GM23248 (cell line): ENCODE measurements around the gene ST13. TPM values are rescaled to one million over a fixed set of nuclear protein-coding genes. Genes with fewer than 3 reads are reported as not detected.
"Not testable (repeated sequence)": the region's sequence is repeated elsewhere in the genome, so short reads cannot be mapped to it uniquely, and the experiment has no call there.

Experiments used
- DNase-seq: peaks from one replicate; pipeline ENCODE4 v3.0.0-alpha.2; 2015
- H2AFZ ChIP-seq: fragments of 200-600 bp; sonication (generic); 2 replicates; pipeline ENCODE4 v1.6.1; 2016; ENCODE audit warnings: antibody characterized with exemption
- H3F3A ChIP-seq: fragments of 200-600 bp; sonication (generic); 2 replicates; pipeline ENCODE4 v1.6.1; 2016; ENCODE audit warnings: mild to moderate bottlenecking, antibody characterized with exemption, mixed run types; ENCODE audit not compliant: insufficient read depth
- H3K27ac ChIP-seq: fragments of 200-600 bp; sonication (generic); 2 replicates; pipeline ENCODE4 v1.5.1; 2016; ENCODE audit warnings: mild to moderate bottlenecking
- H3K27me3 ChIP-seq: fragments of 200-600 bp; sonication (generic); replicated peaks from 2 replicates; pipeline ENCODE4 v1.6.1; 2016; ENCODE audit warnings: mild to moderate bottlenecking; ENCODE audit not compliant: insufficient read depth
- H3K36me3 ChIP-seq: fragments of 200-600 bp; sonication (generic); 2 replicates; pipeline ENCODE4 v1.6.1; 2016; ENCODE audit warnings: low read depth, mild to moderate bottlenecking
- H3K4me1 ChIP-seq: fragments of 200-600 bp; sonication (generic); 2 replicates; pipeline ENCODE4 v1.6.1; 2016; ENCODE audit warnings: mild to moderate bottlenecking; ENCODE audit not compliant: insufficient read depth
- H3K4me2 ChIP-seq: fragments of 200-600 bp; sonication (generic); one replicate; pipeline ENCODE4 v1.6.1; 2016; ENCODE audit warnings: mild to moderate bottlenecking; ENCODE audit not compliant: unreplicated experiment
- H3K4me3 ChIP-seq: fragments of 200-600 bp; sonication (generic); 2 replicates; pipeline ENCODE4 v1.5.1; 2016; ENCODE audit warnings: mild to moderate bottlenecking
- H3K79me2 ChIP-seq: fragments of 200-600 bp; sonication (generic); 2 replicates; pipeline ENCODE4 v1.6.1; 2016; ENCODE audit warnings: mild to moderate bottlenecking; ENCODE audit not compliant: insufficient read depth
- H3K9ac ChIP-seq: fragments of 200-600 bp; sonication (generic); 2 replicates; pipeline ENCODE4 v1.6.1; 2016; ENCODE audit warnings: mild to moderate bottlenecking
- H3K9me2 ChIP-seq: fragments of 200-600 bp; sonication (generic); 2 replicates; pipeline ENCODE4 v1.6.1; 2016; ENCODE audit warnings: mixed run types, mild to moderate bottlenecking, moderate library complexity; ENCODE audit not compliant: insufficient read depth
- H3K9me3 ChIP-seq: fragments of 200-600 bp; sonication (generic); one replicate; pipeline ENCODE4 v1.6.1; 2017; ENCODE audit warnings: low read depth
- H4K20me1 ChIP-seq: fragments of 200-600 bp; sonication (generic); 2 replicates; pipeline ENCODE4 v1.6.0; 2016; ENCODE audit not compliant: insufficient read depth
- EZH2 ChIP-seq: fragments of 200-600 bp; sonication (generic); IDR thresholded peaks from 2 replicates; pipeline ENCODE4 v1.6.1; 2018; ENCODE audit warnings: antibody characterized with exemption, mild to moderate bottlenecking; ENCODE audit not compliant: insufficient read depth, poor library complexity, severe bottlenecking
- EZH2phosphoT487 ChIP-seq: fragments of 200-600 bp; sonication (generic); IDR thresholded peaks from 2 replicates; pipeline ENCODE4 v1.6.1; 2018; ENCODE audit warnings: antibody characterized with exemption, moderate library complexity, mild to moderate bottlenecking, low read depth; ENCODE audit not compliant: insufficient read depth
- WGBS, 2 experiments: methylation state at CpG; one replicate each; pipeline ENCODE4 v1.1.6; 2015 to 2017; ENCODE audit warnings: low lambda C conversion rate in 2 of 2, low coverage in 1 of 2; ENCODE audit errors: missing lambda C conversion rate in 2 of 2; 5-methylcytosine and 5-hydroxymethylcytosine counted together
- in situ Hi-C: fragments of 300-500 bp; cut with MboI; formaldehyde crosslinking; loops from 2 replicates; pipeline ENCODE4 v1.15.0; 2020
- polyA plus RNA-seq: library from polyadenylated mRNA; unstranded; fragments of >200 nt; fragmentation: Nextera tagmentation; extraction: Ambion mirVana; gene quantifications from 2 replicates; pipeline ENCODE4 v1.2.1, GENCODE V29; 2016
- total RNA-seq: library from RNA; depleted of rRNA; stranded (reverse); fragments of >200 nt; shearing (Covaris generic); gene quantifications from 2 replicates; pipeline ENCODE4 v1.2.3, GENCODE V29; 2014

ST13 gene
- total and polyA plus RNA-seq, 2 experiments from 2014 or later = 141 to 161 TPM

GRCh38 chr22:40853961-40854360 lies 2.5 kb downstream of the ST13 start:
- Histone ChIP-seq H3K4me1 (peaks cover 38% of the 10 kb centered on the region), H3F3A (peaks cover 20% of the 10 kb centered on the region; the same call in 1 of the 2 replicates), H3K4me2 (peak overlapping the region; percentile 86), H3K9me2 (no peaks in the 10 kb centered on the region), H3K79me2 (peaks cover 95% of the 10 kb centered on the region), H3K9ac (peak overlapping the region; percentile 100), H4K20me1 (peaks cover 6% of the 10 kb centered on the region; the same call in 1 of the 2 replicates), H3K4me3 (peak overlapping the region; percentile 100), H2AFZ (no peak overlapping the region), H3K36me3 (peaks cover 8% of the 10 kb centered on the region; the same call in 1 of the 2 replicates), H3K27ac (peak overlapping the region; percentile 99), H3K27me3 (no peaks in the 10 kb centered on the region), H3K9me3 (no peaks in the 10 kb centered on the region)
- WGBS, 2 experiments = 28 to 29% methylated on average over 3 of the region's 3 CpGs
- in situ Hi-C loops = no loop called here
- TF ChIP-seq EZH2phosphoT487 (no peak), EZH2 (no peak)
- peak; percentile 48 for DNase-seq

GRCh38 chr22:40853333-40853732 lies 3.1 kb downstream of the ST13 start:
- Histone ChIP-seq H3K9ac (peak overlapping the region; percentile 100), H3K9me2 (no peaks in the 10 kb centered on the region), H3K79me2 (peaks cover 95% of the 10 kb centered on the region), H3K27me3 (no peaks in the 10 kb centered on the region), H4K20me1 (peaks cover 6% of the 10 kb centered on the region; the same call in 1 of the 2 replicates), H3K27ac (peak overlapping the region; percentile 99), H2AFZ (no peak overlapping the region), H3K4me3 (peak overlapping the region; percentile 100), H3K4me2 (peak overlapping the region; percentile 86), H3K36me3 (peaks cover 14% of the 10 kb centered on the region; the same call in 1 of the 2 replicates), H3K9me3 (no peaks in the 10 kb centered on the region), H3F3A (peaks cover 20% of the 10 kb centered on the region; the same call in 1 of the 2 replicates), H3K4me1 (peaks cover 33% of the 10 kb centered on the region)
- WGBS, 2 experiments = 66 to 71% methylated on average over 1 of the region's 1 CpG
- in situ Hi-C loops = no loop called here
- DNase-seq = peak; percentile 11
- no peak for TF ChIP-seq EZH2
- no peak for TF ChIP-seq EZH2phosphoT487

- H3K9me2 ChIP-seq, H3K27me3 ChIP-seq, H4K20me1 ChIP-seq, H3K4me2 ChIP-seq, H3K9ac ChIP-seq, H3F3A ChIP-seq, in situ Hi-C loops, H3K27ac ChIP-seq, DNase-seq, H2AFZ ChIP-seq, H3K9me3 ChIP-seq, H3K4me1 ChIP-seq, H3K4me3 ChIP-seq: not testable (repeated sequence)
- WGBS, 2 experiments = 85 to 86% methylated on average over 11 of the region's 11 CpGs
- Histone ChIP-seq H3K79me2 (peaks cover 98% of the 10 kb centered on the region), H3K36me3 (peaks cover 63% of the 10 kb centered on the region)
Observed at GRCh38 chr22:40845816-40846215, 10.6 kb downstream of the ST13 start.

- no peaks in the 10 kb centered on the region for H3K9me2 ChIP-seq
- no peak overlapping the region for H2AFZ ChIP-seq
- TF ChIP-seq EZH2phosphoT487 = no peak
- TF ChIP-seq EZH2 = no peak
- peaks cover 72% of the 10 kb centered on the region for H3K36me3 ChIP-seq
- no peaks in the 10 kb centered on the region; the same call in 1 of the 2 replicates for H4K20me1 ChIP-seq
- no peaks in the 10 kb centered on the region for H3K4me1 ChIP-seq
- no peaks in the 10 kb centered on the region for H3K27me3 ChIP-seq
- H3K27ac ChIP-seq = no peak overlapping the region
- no peaks in the 10 kb centered on the region for H3K9me3 ChIP-seq
- H3K79me2 ChIP-seq = peaks cover 96% of the 10 kb centered on the region
- no peak for DNase-seq
- no peak overlapping the region for H3K9ac ChIP-seq
- in situ Hi-C loops = no loop called here
- H3K4me2 ChIP-seq = no peak overlapping the region
- WGBS, 2 experiments = 97 to 98% methylated on average over 3 of the region's 3 CpGs
- no peak overlapping the region for H3K4me3 ChIP-seq
- no peaks in the 10 kb centered on the region for H3F3A ChIP-seq
Observed at GRCh38 chr22:40844951-40845350, 11.5 kb downstream of the ST13 start.

- Histone ChIP-seq H3K4me1 (no peaks in the 10 kb centered on the region), H3K4me2 (no peak overlapping the region), H3K4me3 (no peak overlapping the region), H3K79me2 (peaks cover 82% of the 10 kb centered on the region), H3F3A (no peaks in the 10 kb centered on the region), H4K20me1 (no peaks in the 10 kb centered on the region; the same call in 1 of the 2 replicates), H3K9me2 (no peaks in the 10 kb centered on the region), H3K9me3 (no peaks in the 10 kb centered on the region), H2AFZ (no peak overlapping the region), H3K27ac (no peak overlapping the region), H3K9ac (no peak overlapping the region), H3K27me3 (no peaks in the 10 kb centered on the region), H3K36me3 (peaks cover 71% of the 10 kb centered on the region)
- TF ChIP-seq EZH2 = no peak
- no peak for TF ChIP-seq EZH2phosphoT487
- in situ Hi-C loops = no loop called here
- no peak for DNase-seq
- 99 to 100% methylated on average over 3 of the region's 3 CpGs for WGBS, 2 experiments
Observed at GRCh38 chr22:40838486-40838885, 18.0 kb downstream of the ST13 start.
